ENCODE results near the gene PTTG1.
A peak's percentile ranks its signal among the peaks of the same experiment; 100 is the strongest.

The PTTG1 gene

DNA sequence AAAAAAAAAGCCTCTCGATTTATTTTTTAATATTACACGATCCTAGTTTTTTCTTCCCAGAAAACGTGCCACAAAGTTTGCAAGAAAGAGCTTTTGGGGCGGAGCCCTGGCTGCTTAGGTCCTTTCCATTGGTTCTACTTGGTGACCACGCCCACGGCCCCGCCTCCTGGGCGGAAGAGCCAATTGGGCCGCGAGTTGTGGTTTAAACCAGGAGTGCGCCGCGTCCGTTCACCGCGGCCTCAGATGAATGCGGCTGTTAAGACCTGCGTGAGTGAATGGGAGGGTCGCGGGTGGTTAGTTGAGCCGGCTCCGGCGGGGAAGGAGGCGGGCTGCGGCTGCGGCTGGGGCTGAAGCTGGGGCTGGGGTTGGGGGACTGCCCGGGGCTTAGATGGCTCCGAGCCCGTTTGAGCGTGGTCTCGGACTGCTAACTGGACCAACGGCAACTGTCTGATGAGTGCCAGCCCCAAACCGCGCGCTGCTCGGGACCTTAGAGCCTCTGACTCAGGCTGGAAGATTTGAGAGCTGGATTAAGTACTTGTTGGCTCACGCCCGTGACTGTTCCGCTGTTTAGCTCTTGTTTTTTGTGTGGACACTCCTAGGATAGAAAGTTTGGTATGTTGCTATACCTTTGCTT is at the start of gene PTTG1:
Gene PTTG1 (plus strand): TSS at position 231 of the 634 bp plus-strand sequence. CDS start 458 bp downstream, outside the sequence.
- TF ChIP-seq, protein P1, sequence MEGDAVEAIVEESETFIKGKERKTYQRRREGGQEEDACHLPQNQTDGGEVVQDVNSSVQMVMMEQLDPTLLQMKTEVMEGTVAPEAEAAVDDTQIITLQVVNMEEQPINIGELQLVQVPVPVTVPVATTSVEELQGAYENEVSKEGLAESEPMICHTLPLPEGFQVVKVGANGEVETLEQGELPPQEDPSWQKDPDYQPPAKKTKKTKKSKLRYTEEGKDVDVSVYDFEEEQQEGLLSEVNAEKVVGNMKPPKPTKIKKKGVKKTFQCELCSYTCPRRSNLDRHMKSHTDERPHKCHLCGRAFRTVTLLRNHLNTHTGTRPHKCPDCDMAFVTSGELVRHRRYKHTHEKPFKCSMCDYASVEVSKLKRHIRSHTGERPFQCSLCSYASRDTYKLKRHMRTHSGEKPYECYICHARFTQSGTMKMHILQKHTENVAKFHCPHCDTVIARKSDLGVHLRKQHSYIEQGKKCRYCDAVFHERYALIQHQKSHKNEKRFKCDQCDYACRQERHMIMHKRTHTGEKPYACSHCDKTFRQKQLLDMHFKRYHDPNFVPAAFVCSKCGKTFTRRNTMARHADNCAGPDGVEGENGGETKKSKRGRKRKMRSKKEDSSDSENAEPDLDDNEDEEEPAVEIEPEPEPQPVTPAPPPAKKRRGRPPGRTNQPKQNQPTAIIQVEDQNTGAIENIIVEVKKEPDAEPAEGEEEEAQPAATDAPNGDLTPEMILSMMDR (IDR thresholded peaks at IDR 0.05; ENCODE audit: control insufficient read depth, insufficient read depth, low read depth, low read length, missing control alignments) = no peak
- peak; percentile 75 for DNase-seq (ENCODE audit: low read depth)
- H3K4me3 ChIP-seq (ENCODE audit: control insufficient read depth, low read depth, low read length) = peak within 1 kb of the TSS; percentile 82

DNA sequence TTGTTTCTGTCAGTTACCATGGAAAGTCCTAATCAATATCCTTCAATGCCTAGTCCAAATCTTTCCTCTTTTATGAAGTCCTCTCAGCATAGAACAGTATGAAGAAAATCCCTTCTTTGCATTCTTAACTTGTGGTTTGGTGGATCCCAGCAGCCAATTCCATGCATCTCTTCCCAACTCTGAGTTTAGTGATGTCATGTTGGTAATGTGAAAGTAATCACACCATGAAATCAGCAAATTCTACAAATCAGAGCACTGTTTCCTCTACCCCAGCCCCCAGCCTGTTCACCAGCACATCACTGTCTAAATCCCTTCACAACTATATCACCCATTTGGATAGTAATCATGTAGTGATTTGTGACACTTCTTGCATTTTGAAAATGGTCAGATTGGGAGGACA is 46.5 kb upstream of the PTTG1 start:
- H3K4me3 ChIP-seq (ENCODE audit: control insufficient read depth, low read depth, low read length) = no peak overlapping the region
- TF ChIP-seq, protein P1 (IDR thresholded peaks at IDR 0.05; ENCODE audit: control insufficient read depth, insufficient read depth, low read depth, low read length, missing control alignments) = no peak
- no peak for DNase-seq (ENCODE audit: low read depth)

DNA sequence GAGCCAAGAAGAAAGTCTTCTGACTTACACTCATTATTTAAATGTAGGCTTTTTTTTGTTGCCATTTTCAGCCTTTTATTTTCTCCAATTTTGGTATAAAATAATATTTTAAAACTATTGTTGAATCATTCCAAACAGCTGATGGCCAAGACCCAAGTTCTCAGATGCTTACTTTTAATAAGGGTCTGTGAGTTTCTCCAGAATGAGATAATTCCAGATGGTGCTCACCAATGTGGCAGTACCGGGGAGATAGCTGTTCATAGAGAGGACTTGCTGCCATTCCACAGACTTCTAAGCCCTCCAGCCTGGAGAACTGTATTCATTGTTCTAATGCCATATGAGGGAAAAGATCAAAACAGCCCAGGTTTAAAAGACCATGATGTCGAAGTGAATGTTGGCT is 46.0 kb upstream of the PTTG1 start:
- H3K4me3 ChIP-seq (ENCODE audit: control insufficient read depth, low read depth, low read length) = no peak overlapping the region
- no peak for DNase-seq (ENCODE audit: low read depth)
- TF ChIP-seq, protein P1 (IDR thresholded peaks at IDR 0.05; ENCODE audit: control insufficient read depth, insufficient read depth, low read depth, low read length, missing control alignments) = no peak

DNA sequence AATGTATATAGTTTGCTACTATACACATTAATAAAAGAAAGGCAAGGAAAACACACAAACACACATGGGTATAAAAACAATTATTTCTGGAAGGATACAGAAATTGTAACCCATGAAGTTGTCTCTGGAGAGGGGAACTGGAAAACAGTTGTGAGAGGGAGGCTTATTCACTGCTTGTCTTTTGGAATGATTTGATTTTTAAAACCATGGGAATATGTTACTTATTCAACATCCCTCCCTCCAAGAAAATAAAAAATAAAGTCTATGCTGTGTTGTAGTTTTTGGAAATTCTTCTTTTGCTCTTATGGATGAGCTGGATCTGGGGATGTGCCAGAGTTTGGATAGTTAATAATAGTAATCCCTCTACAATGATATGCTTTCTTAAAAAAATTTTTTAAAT is 45.2 kb upstream of the PTTG1 start:
- TF ChIP-seq, protein P1 (IDR thresholded peaks at IDR 0.05; ENCODE audit: control insufficient read depth, insufficient read depth, low read depth, low read length, missing control alignments) = no peak
- H3K4me3 ChIP-seq (ENCODE audit: control insufficient read depth, low read depth, low read length) = no peak overlapping the region
- DNase-seq (ENCODE audit: low read depth) = no peak

DNA sequence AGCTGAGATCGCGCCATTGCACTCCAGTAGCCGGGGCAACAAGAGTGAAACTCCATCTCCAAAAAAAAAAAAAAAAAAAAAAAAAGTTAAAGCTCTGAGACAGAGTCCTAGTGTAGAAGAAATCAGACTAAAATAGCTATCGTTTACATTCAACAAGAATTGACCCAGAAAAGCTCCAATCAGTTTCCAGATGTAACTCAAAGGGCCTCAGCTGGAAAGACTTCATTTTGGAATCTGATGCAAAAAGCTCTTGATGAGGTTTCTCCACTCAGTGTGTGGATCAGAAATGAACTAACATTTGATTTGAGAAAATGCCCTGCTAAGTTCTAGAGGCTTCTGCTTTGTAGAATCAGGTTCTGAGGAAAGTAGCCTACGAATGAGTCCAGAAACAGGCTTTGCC is 44.0 kb upstream of the PTTG1 start:
- TF ChIP-seq, protein P1 (IDR thresholded peaks at IDR 0.05; ENCODE audit: control insufficient read depth, insufficient read depth, low read depth, low read length, missing control alignments) = no peak
- no peak overlapping the region for H3K4me3 ChIP-seq (ENCODE audit: control insufficient read depth, low read depth, low read length)
- no peak for DNase-seq (ENCODE audit: low read depth)

DNA sequence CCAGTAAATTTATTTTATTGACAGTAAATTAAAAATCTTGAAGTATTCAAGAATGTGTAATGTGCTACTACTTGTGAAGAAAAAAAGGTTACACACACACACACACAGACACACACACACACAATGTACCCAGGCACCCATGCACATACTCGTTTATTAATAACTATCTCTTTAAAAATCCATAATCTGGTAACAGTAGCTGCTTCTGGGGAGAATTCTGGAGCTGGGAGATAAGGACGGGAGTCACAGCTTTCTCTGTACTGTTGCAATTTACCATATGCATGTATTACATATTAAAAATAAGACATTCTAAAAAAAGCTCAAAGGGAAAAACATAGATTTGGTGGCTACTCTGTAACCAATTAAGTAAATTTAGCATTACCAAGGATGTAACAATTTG is 43.3 kb upstream of the PTTG1 start:
- TF ChIP-seq, protein P1 (IDR thresholded peaks at IDR 0.05; ENCODE audit: control insufficient read depth, insufficient read depth, low read depth, low read length, missing control alignments) = no peak
- no peak overlapping the region for H3K4me3 ChIP-seq (ENCODE audit: control insufficient read depth, low read depth, low read length)
- DNase-seq (ENCODE audit: low read depth) = no peak

Measured in AG09309 (cell line).